Measurements from ENCODE around the gene NKAIN1.

Gene NKAIN1

DNA sequence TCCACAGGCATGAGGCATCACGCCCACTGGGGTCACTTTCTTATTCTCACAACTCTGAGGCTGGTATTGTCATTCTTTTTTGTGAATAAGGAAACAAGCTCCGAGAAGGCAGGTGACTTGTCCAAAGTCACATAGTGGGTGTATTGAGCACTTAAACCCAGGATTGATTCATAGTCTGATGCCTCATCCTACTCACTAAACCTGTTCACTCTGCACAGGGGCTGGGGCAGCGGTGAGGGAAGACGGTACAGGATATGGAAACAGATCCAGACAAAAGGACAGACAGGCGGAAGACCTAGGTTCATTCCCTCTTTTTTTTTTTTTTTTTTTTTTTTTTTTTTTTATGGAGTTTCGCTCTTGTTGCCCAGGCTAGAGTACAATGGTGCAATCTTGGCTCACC, 56.6 kb downstream of the NKAIN1 start (continued):
- TF ChIP-seq SP7 (tag by site-specific recombination; IDR thresholded peaks at IDR 0.05) (no peak), ZNF16 (tag by site-specific recombination; IDR thresholded peaks at IDR 0.05; ENCODE audit: low read depth) (no peak), KLF7 (tag by site-specific recombination; IDR thresholded peaks at IDR 0.05; ENCODE audit: borderline replicate concordance) (no peak), ZSCAN23 (tag by site-specific recombination; IDR thresholded peaks at IDR 0.05) (no peak), ZNF404 (tag by site-specific recombination; IDR thresholded peaks at IDR 0.05) (no peak), SCRT1 (tag by site-specific recombination; IDR thresholded peaks at IDR 0.05; ENCODE audit: borderline replicate concordance) (no peak)

DNA sequence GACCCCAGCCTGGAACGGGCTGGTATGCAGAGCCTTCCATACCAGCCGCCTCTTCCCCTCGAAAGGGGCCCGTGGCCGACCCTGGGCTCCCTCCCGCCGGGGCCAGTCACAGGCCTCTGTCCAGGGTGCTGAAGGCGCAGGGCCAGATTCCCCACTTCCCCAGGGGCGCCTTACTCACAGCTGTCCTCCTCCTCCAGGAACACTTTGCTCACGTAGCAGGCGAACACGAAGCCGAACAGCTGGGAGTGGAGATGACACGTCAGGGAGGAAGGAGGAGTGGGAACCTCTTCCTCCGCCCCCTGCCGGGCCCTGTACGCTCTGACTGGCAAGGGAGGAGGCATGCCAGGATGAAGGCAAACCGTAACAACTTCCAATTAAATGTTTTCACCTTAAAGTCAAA, 57.3 kb downstream of the NKAIN1 start:
- no peak overlapping the region for H3K27ac ChIP-seq (ENCODE audit: extremely low read depth, low read depth, low read length)
- POLR2A ChIA-PET, result interaction anchor here (1.6 kb wide), 1 partner anchor 11 kb away, joined by 8 read pairs; no protein-coding TSS in a partner anchor
- CTCF ChIA-PET, result interaction anchor here (0.5 to 6.1 kb wide), 19 partner anchors 8 to 367 kb away, joined by 3 to 119 read pairs (median 6); partner anchors contain the start of genes SNRNP40 and ZCCHC17
- H3K4me1 ChIP-seq (ENCODE audit: control insufficient read depth, insufficient read depth, low read length), result no peaks in the 10 kb centered on the region
- H3K4me3 ChIP-seq (ENCODE audit: low read depth, low read length), result no peak overlapping the region; the same call in 1 of the 2 replicates
- H3K9me3 ChIP-seq (ENCODE audit: control insufficient read depth, insufficient read depth, low read depth, low read length), result no peaks in the 10 kb centered on the region
- no peaks in the 10 kb centered on the region for H3K36me3 ChIP-seq (ENCODE audit: control insufficient read depth in 2 of 2, insufficient read depth in 1 of 2, low read length in 2 of 2)
- TF ChIP-seq ZNF335 (tag by site-specific recombination; conservative IDR thresholded peaks at IDR 0.05), result peak; percentile 47
- TF ChIP-seq ZNF660 (tag by site-specific recombination; IDR thresholded peaks at IDR 0.05), result 0 out of 2 replicates have a peak, but pooled peaks have one; percentile 31
- TF ChIP-seq, protein P1, sequence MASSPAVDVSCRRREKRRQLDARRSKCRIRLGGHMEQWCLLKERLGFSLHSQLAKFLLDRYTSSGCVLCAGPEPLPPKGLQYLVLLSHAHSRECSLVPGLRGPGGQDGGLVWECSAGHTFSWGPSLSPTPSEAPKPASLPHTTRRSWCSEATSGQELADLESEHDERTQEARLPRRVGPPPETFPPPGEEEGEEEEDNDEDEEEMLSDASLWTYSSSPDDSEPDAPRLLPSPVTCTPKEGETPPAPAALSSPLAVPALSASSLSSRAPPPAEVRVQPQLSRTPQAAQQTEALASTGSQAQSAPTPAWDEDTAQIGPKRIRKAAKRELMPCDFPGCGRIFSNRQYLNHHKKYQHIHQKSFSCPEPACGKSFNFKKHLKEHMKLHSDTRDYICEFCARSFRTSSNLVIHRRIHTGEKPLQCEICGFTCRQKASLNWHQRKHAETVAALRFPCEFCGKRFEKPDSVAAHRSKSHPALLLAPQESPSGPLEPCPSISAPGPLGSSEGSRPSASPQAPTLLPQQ (tag by site-specific recombination; IDR thresholded peaks at IDR 0.05), result peak; percentile 49
- TF ChIP-seq, protein P2, sequence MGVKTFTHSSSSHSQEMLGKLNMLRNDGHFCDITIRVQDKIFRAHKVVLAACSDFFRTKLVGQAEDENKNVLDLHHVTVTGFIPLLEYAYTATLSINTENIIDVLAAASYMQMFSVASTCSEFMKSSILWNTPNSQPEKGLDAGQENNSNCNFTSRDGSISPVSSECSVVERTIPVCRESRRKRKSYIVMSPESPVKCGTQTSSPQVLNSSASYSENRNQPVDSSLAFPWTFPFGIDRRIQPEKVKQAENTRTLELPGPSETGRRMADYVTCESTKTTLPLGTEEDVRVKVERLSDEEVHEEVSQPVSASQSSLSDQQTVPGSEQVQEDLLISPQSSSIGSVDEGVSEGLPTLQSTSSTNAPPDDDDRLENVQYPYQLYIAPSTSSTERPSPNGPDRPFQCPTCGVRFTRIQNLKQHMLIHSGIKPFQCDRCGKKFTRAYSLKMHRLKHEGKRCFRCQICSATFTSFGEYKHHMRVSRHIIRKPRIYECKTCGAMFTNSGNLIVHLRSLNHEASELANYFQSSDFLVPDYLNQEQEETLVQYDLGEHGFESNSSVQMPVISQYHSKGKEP (tag by site-specific recombination; IDR thresholded peaks at IDR 0.05), result no peak
- TF ChIP-seq ZNF114 (tag by site-specific recombination; IDR thresholded peaks at IDR 0.05), result no peak
- TF ChIP-seq, protein P3, sequence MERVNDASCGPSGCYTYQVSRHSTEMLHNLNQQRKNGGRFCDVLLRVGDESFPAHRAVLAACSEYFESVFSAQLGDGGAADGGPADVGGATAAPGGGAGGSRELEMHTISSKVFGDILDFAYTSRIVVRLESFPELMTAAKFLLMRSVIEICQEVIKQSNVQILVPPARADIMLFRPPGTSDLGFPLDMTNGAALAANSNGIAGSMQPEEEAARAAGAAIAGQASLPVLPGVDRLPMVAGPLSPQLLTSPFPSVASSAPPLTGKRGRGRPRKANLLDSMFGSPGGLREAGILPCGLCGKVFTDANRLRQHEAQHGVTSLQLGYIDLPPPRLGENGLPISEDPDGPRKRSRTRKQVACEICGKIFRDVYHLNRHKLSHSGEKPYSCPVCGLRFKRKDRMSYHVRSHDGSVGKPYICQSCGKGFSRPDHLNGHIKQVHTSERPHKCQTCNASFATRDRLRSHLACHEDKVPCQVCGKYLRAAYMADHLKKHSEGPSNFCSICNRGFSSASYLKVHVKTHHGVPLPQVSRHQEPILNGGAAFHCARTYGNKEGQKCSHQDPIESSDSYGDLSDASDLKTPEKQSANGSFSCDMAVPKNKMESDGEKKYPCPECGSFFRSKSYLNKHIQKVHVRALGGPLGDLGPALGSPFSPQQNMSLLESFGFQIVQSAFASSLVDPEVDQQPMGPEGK (tag by site-specific recombination; IDR thresholded peaks at IDR 0.05), result peak; percentile 75
- no peak for TF ChIP-seq SALL2 (tag by site-specific recombination; IDR thresholded peaks at IDR 0.05; ENCODE audit: borderline replicate concordance)
- TF ChIP-seq SP7 (tag by site-specific recombination; IDR thresholded peaks at IDR 0.05), result peak; percentile 60
- no peak for TF ChIP-seq TRIM28 (IDR thresholded peaks at IDR 0.05; ENCODE audit: borderline replicate concordance, low read length)
- no peak for TF ChIP-seq RBAK (tag by site-specific recombination; IDR thresholded peaks at IDR 0.05)
- peak; percentile 79 for TF ChIP-seq ZNF341 (tag by site-specific recombination; IDR thresholded peaks at IDR 0.05; ENCODE audit: low read depth)
- TF ChIP-seq ZNF24 (tag by site-specific recombination; IDR thresholded peaks at IDR 0.05), result 0 out of 2 replicates have a peak, but pooled peaks have one; percentile 48
- TF ChIP-seq ZFP69B (tag by site-specific recombination; IDR thresholded peaks at IDR 0.05), result 0 out of 2 replicates have a peak, but pooled peaks have one; percentile 15
- TF ChIP-seq, protein P4, sequence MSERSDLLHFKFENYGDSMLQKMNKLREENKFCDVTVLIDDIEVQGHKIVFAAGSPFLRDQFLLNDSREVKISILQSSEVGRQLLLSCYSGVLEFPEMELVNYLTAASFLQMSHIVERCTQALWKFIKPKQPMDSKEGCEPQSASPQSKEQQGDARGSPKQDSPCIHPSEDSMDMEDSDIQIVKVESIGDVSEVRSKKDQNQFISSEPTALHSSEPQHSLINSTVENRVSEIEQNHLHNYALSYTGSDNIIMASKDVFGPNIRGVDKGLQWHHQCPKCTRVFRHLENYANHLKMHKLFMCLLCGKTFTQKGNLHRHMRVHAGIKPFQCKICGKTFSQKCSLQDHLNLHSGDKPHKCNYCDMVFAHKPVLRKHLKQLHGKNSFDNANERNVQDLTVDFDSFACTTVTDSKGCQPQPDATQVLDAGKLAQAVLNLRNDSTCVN (tag by site-specific recombination; optimal IDR thresholded peaks at IDR 0.05), result peak; percentile 35
- peak; percentile 72 for TF ChIP-seq ZNF600 (tag by site-specific recombination; IDR thresholded peaks at IDR 0.05)
- no peak for TF ChIP-seq KLF8 (tag by site-specific recombination; IDR thresholded peaks at IDR 0.05)
- TF ChIP-seq, protein P5, sequence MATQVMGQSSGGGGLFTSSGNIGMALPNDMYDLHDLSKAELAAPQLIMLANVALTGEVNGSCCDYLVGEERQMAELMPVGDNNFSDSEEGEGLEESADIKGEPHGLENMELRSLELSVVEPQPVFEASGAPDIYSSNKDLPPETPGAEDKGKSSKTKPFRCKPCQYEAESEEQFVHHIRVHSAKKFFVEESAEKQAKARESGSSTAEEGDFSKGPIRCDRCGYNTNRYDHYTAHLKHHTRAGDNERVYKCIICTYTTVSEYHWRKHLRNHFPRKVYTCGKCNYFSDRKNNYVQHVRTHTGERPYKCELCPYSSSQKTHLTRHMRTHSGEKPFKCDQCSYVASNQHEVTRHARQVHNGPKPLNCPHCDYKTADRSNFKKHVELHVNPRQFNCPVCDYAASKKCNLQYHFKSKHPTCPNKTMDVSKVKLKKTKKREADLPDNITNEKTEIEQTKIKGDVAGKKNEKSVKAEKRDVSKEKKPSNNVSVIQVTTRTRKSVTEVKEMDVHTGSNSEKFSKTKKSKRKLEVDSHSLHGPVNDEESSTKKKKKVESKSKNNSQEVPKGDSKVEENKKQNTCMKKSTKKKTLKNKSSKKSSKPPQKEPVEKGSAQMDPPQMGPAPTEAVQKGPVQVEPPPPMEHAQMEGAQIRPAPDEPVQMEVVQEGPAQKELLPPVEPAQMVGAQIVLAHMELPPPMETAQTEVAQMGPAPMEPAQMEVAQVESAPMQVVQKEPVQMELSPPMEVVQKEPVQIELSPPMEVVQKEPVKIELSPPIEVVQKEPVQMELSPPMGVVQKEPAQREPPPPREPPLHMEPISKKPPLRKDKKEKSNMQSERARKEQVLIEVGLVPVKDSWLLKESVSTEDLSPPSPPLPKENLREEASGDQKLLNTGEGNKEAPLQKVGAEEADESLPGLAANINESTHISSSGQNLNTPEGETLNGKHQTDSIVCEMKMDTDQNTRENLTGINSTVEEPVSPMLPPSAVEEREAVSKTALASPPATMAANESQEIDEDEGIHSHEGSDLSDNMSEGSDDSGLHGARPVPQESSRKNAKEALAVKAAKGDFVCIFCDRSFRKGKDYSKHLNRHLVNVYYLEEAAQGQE (tag by site-specific recombination; IDR thresholded peaks at IDR 0.05), result peak; percentile 98
- peak; percentile 52; the same call in 1 of the 2 replicates for TF ChIP-seq WT1 (tag by site-specific recombination; IDR thresholded peaks at IDR 0.05)
- TF ChIP-seq HOXD13 (CRISPR knock-in tag; IDR thresholded peaks at IDR 0.05; ENCODE audit: borderline replicate concordance), result peak; percentile 27; the same call in 1 of the 2 replicates
- TF ChIP-seq ZNF366 (tag by site-specific recombination; conservative IDR thresholded peaks at IDR 0.05), result peak; percentile 56; the same call in 1 of the 2 replicates
- TF ChIP-seq ZNF37A (tag by site-specific recombination; IDR thresholded peaks at IDR 0.05), result no peak
- peak; percentile 63 for TF ChIP-seq ZIC2 (tag by site-specific recombination; IDR thresholded peaks at IDR 0.05)

All from HEK293 (cell line).